Bronchial epithelial cell (primary cell): Measurements from ENCODE around the gene COL11A2. TPM values are rescaled to one million over a fixed set of nuclear protein-coding genes. Genes with fewer than 3 reads are reported as not detected.

Experiments
- DNase-seq: peaks from one replicate; pipeline ENCODE4 v3.0.0-alpha.2; 2010; ENCODE audit warnings: low read depth
- FAIRE-seq: peaks from 2 replicates; lab custom pipeline; 2011; peaks lifted over from hg19 to GRCh38; lab: Jason Lieb, UNC
- H3K27me3 ChIP-seq: 2 replicates; pipeline ENCODE4 v1.5.1; 2011; ENCODE audit warnings: low read length; ENCODE audit not compliant: control insufficient read depth, insufficient read depth
- H3K36me3 ChIP-seq: 2 replicates; pipeline ENCODE4 v1.5.1; 2011; ENCODE audit warnings: low read length; ENCODE audit not compliant: control insufficient read depth, insufficient read depth
- H3K4me3 ChIP-seq: 2 replicates; pipeline ENCODE4 v1.5.1; 2011; ENCODE audit warnings: mild to moderate bottlenecking, low read depth, low read length, control low read depth
- CTCF ChIP-seq: IDR thresholded peaks from 2 replicates; pipeline ENCODE4 v1.5.1; 2011; ENCODE audit warnings: mild to moderate bottlenecking, moderate library complexity, low read length, control low read depth, inconsistent platforms; ENCODE audit not compliant: insufficient read depth, severe bottlenecking
- total RNA-seq: library from RNA; depleted of rRNA; stranded (reverse); fragments of >200 nt; gene quantifications from 2 replicates; pipeline ENCODE4 v1.2.1, GENCODE V29; 2014

COL11A2 gene
- total RNA-seq, 1 donor from 2014 or later, result under 0.01 TPM

- H3K36me3 ChIP-seq, result no peaks in the 10 kb centered on the region
- no peaks in the 10 kb centered on the region for H3K27me3 ChIP-seq
- TF ChIP-seq CTCF, result no peak
- FAIRE-seq (no peak), DNase-seq (no peak)
- no peak overlapping the region for H3K4me3 ChIP-seq
These were observed 18.6 kb downstream of the COL11A2 start for GRCh38 chr6:33173535-33174180.

GRCh38 chr6:33172688-33173534 is 19.4 kb downstream of the COL11A2 start:
- FAIRE-seq (no peak), DNase-seq (peak; percentile 29)
- Histone ChIP-seq H3K27me3 (no peaks in the 10 kb centered on the region), H3K36me3 (no peaks in the 10 kb centered on the region), H3K4me3 (no peak overlapping the region)
- peak; percentile 74 for TF ChIP-seq CTCF

- H3K27me3 ChIP-seq, result no peaks in the 10 kb centered on the region
- no peaks in the 10 kb centered on the region for H3K36me3 ChIP-seq
These were observed 20.2 kb downstream of the COL11A2 start for GRCh38 chr6:33171880-33172687.

GRCh38 chr6:33171016-33171879 is 21.0 kb downstream of the COL11A2 start:
- DNase-seq (no peak), FAIRE-seq (no peak)
- H3K36me3 ChIP-seq, result no peaks in the 10 kb centered on the region
- peaks cover 1% of the 10 kb centered on the region for H3K27me3 ChIP-seq
- H3K4me3 ChIP-seq, result no peak overlapping the region
- no peak for TF ChIP-seq CTCF

More at GRCh38 chr6:33171880-33172687, 20.2 kb downstream of the COL11A2 start:
- TF ChIP-seq CTCF, result no peak
- peak; percentile 58 for FAIRE-seq
- DNase-seq, result no peak
- H3K4me3 ChIP-seq, result no peak overlapping the region
